Tibial artery (tissue), 4 donors: Measurements from ENCODE around the gene HPS4.

Experiments used
- DNase-seq, 2 donors: peaks; one replicate each; pipeline ENCODE4 v3.0.0-alpha.2; 2019
- H3K27ac ChIP-seq, 2 donors: fragments of 200-600 bp; sonication (generic) in 1 of 2; 1 replicate in 1 of 2; 2 replicates in 1 of 2; pipeline ENCODE4 v1.5.1; 2018 to 2019; ENCODE audit warnings: mild to moderate bottlenecking in 1 of 2
- H3K27me3 ChIP-seq, 2 donors: fragments of 200-600 bp; sonication (generic) in 1 of 2; one replicate each; pipeline versions ENCODE4 v1.5.1 to v1.6.0; 2016 to 2019
- H3K36me3 ChIP-seq, 3 donors: fragments of 200-600 bp; sonication (generic) in 2 of 3; one replicate each; pipeline ENCODE4 v1.5.1; 2016 to 2019; ENCODE audit warnings: mild to moderate bottlenecking in 2 of 3
- H3K4me1 ChIP-seq, 4 donors: fragments of 200-600 bp; sonication (generic) in 2 of 4; 1 replicate in 3 of 4; 2 replicates in 1 of 4; pipeline ENCODE4 v1.5.1; 2016 to 2019
- H3K4me3 ChIP-seq, 2 donors: fragments of 200-600 bp; sonication (generic) in 1 of 2; 1 replicate in 1 of 2; 2 replicates in 1 of 2; pipeline ENCODE4 v1.5.1; 2018 to 2019; ENCODE audit warnings: mild to moderate bottlenecking in 2 of 2
- H3K9me3 ChIP-seq, 3 donors: fragments of 200-600 bp; sonication (generic) in 1 of 3; one replicate each; pipeline ENCODE4 v1.5.1; 2016 to 2019
- intact Hi-C: fragments of 100-400 bp; cut with DNase I; formaldehyde crosslinking; loops from one replicate; pipeline ENCODE4 v1.15.0; 2023; ENCODE audit warnings: low total_unique reads
- TF ChIP-seq, protein P1 (sequence below), 2 experiments: fragments of 200-600 bp in 1 of 2; fragments of 450-650 bp in 1 of 2; IDR thresholded peaks; one replicate each; pipeline ENCODE4 v1.5.1; 2017 to 2019; ENCODE audit warnings: antibody characterized with exemption in 2 of 2, mild to moderate bottlenecking in 1 of 2, moderate library complexity in 1 of 2

HPS4 gene

DNA sequence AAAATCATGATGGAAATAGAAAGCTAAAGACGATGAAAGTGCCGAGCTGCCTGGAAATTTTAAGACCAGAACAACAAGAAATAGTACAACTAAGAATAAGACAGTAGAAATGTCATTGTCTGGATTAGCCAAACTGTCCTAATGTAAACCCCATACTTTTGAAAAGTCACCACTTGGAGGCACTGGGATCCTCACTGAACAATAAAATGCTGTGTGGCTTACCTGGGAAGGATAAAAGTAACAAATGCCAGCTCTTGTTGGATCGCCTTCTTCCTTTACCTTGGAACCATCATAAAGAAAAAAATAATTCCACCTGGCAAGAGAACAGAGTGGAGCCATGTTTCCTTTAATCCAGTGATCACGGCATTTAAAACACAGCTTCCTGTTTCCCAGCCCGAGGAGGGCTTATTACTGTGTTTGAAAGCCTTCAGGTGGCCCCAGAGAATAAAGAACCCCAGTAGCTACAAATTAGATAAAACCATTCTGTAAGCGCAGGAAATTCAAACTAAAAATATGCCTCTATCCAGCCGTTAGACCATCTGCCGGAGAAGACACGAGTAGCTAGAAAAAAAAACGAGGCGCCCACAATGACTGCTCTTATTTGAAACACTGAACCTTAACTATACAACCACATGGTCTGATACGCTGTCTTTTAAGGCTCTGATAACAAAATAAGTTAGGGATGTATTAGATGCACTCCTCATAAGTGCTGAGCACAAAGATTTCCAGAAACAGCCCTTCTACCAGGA, 4.4 kb downstream of the HPS4 start:
- H3K9me3 ChIP-seq = no peaks in the 10 kb centered on the region
- intact Hi-C loops = no loop called here
- H3K27ac ChIP-seq = no peak overlapping the region
- H3K4me3 ChIP-seq = no peak overlapping the region
- H3K4me1 ChIP-seq = peaks cover 0 to 41% (median 33%) of the 10 kb centered on the region in 4 donors
- no peak for DNase-seq
- TF ChIP-seq, protein P1, sequence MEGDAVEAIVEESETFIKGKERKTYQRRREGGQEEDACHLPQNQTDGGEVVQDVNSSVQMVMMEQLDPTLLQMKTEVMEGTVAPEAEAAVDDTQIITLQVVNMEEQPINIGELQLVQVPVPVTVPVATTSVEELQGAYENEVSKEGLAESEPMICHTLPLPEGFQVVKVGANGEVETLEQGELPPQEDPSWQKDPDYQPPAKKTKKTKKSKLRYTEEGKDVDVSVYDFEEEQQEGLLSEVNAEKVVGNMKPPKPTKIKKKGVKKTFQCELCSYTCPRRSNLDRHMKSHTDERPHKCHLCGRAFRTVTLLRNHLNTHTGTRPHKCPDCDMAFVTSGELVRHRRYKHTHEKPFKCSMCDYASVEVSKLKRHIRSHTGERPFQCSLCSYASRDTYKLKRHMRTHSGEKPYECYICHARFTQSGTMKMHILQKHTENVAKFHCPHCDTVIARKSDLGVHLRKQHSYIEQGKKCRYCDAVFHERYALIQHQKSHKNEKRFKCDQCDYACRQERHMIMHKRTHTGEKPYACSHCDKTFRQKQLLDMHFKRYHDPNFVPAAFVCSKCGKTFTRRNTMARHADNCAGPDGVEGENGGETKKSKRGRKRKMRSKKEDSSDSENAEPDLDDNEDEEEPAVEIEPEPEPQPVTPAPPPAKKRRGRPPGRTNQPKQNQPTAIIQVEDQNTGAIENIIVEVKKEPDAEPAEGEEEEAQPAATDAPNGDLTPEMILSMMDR (IDR thresholded peaks at IDR 0.05) = no peak
- no peaks in the 10 kb centered on the region for H3K27me3 ChIP-seq
- peaks cover 30 to 44% (median 35%) of the 10 kb centered on the region in 3 donors for H3K36me3 ChIP-seq

DNA sequence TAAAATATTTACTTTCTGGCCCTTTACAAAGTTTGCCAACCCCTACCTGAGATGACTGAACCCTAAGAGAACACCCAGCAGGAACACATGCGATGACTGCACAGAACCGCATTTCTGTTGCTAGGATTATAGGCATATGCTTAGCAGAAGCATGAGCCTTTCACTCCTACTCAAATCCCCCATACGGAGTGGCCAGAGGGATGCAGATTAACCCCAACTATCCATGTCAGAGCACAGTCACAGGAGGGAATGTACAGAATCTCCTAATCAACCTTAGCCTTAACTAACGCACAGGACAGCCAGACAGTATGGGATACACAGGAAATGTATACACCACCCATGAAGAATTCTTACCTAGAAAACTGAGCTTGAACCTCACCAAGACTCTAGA, 6.2 kb downstream of the HPS4 start:
- Histone ChIP-seq H3K9me3 (no peaks in the 10 kb centered on the region), H3K4me1 (peaks cover 0 to 31% (median 25%) of the 10 kb centered on the region in 4 donors), H3K36me3 (peaks cover 42 to 62% (median 42%) of the 10 kb centered on the region in 3 donors), H3K27ac (no peak overlapping the region), H3K4me3 (no peak overlapping the region), H3K27me3 (no peaks in the 10 kb centered on the region)
- intact Hi-C loops = no loop called here
- TF ChIP-seq, protein P1 (IDR thresholded peaks at IDR 0.05) = no peak
- peak in 1 of 2 donors; percentile 0 for DNase-seq

DNA sequence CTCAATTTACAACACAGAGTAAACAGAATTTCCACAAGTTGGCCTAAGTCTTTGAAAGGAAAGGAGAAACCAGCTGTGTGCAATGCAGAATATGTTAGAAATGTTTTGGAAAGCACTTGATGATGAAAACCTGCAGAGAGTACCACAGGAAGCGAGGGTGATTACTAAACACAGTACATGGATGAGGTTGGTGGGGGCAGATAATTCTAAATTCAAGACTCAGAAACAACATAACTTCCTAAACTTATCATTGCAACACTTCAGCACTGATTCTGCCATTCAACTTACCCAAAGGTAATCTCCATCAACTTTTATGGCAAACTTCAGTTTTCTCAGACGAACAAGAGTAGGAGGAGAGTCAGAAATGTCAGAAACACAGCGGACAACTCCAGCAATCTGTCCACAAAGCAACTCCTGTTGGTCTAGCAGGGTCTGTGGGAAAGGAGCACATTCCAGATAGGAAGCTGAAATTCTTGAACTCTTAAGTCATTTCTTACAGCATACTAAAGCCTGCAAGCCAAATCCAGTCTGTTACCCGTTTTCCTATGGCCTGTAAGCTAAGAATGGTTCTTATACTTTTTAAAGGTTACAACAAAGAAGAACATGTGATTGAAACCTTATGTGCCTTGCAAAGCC, 6.8 kb downstream of the HPS4 start:
- intact Hi-C loops = no loop called here
- DNase-seq = no peak
- Histone ChIP-seq H3K27ac (no peak overlapping the region), H3K4me3 (no peak overlapping the region), H3K36me3 (peaks cover 45 to 67% (median 47%) of the 10 kb centered on the region in 3 donors), H3K9me3 (no peaks in the 10 kb centered on the region), H3K27me3 (no peaks in the 10 kb centered on the region), H3K4me1 (peaks cover 0 to 26% (median 21%) of the 10 kb centered on the region in 4 donors)
- TF ChIP-seq, protein P1 (IDR thresholded peaks at IDR 0.05) = no peak

DNA sequence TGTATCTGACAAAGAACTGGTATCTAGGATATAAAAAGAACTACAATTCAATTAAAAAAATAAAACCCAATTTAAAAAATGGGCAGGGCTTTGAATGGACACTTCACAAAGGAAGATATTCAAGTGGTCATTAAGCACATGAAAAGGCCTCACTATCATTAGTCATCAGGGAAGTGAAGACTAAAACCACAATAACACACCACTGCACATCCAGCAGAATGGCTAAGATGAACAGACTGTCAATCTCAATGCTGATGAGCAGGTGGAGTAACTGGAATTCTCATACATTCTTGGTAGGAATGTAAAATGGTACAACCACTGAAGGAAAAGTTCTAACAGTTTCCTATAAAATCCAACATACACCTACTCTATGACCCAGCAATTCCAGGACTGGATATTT, 8.9 kb downstream of the HPS4 start:
- H3K36me3 ChIP-seq = peaks cover 65 to 79% (median 66%) of the 10 kb centered on the region in 3 donors
- TF ChIP-seq, protein P1 (IDR thresholded peaks at IDR 0.05) = no peak
- peaks cover 0 to 5% (median 2%) of the 10 kb centered on the region in 4 donors for H3K4me1 ChIP-seq
- intact Hi-C loops = no loop called here
- H3K9me3 ChIP-seq = no peaks in the 10 kb centered on the region
- no peak overlapping the region for H3K27ac ChIP-seq
- DNase-seq = no peak
- no peaks in the 10 kb centered on the region for H3K27me3 ChIP-seq
- no peak overlapping the region for H3K4me3 ChIP-seq

DNA sequence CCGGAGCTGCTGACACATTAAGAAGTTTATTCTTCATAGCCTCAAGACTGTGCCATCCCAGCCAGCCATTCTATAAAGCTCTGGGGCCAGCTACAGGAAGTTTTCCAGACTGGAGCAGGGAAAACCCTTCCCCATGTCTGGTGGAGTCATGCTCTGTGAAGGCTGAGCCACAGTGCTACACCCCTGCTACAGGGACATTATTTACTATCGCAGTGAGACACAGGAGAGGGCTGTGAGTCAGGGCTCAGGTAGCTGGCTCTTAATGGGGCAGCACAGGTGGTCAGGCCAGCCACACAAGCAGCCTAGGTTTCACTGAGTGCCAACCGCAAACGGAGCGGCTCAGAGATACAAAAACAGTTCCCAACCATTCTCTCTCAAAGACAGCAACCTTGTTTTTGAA, 12.1 kb downstream of the HPS4 start:
- DNase-seq = peak in 1 of 2 donors; percentile 15
- Histone ChIP-seq H3K36me3 (peaks cover 81 to 97% (median 81%) of the 10 kb centered on the region in 3 donors), H3K27me3 (no peaks in the 10 kb centered on the region), H3K9me3 (no peaks in the 10 kb centered on the region), H3K4me1 (no peaks in the 10 kb centered on the region), H3K4me3 (no peak overlapping the region), H3K27ac (no peak overlapping the region)
- intact Hi-C loops = no loop called here
- TF ChIP-seq, protein P1 (IDR thresholded peaks at IDR 0.05) = no peak
